SHP77 (cell line): ENCODE results near the gene NANOS2.
"Not testable (repeated sequence)": the region's sequence is repeated elsewhere in the genome, so short reads cannot be mapped to it uniquely, and the experiment has no call there.

Experiments used
- DNase-seq, 2 experiments: peaks; one replicate each; lab custom pipeline; 2025; lab: John Stamatoyannopoulos, UW

NANOS2 gene

DNA sequence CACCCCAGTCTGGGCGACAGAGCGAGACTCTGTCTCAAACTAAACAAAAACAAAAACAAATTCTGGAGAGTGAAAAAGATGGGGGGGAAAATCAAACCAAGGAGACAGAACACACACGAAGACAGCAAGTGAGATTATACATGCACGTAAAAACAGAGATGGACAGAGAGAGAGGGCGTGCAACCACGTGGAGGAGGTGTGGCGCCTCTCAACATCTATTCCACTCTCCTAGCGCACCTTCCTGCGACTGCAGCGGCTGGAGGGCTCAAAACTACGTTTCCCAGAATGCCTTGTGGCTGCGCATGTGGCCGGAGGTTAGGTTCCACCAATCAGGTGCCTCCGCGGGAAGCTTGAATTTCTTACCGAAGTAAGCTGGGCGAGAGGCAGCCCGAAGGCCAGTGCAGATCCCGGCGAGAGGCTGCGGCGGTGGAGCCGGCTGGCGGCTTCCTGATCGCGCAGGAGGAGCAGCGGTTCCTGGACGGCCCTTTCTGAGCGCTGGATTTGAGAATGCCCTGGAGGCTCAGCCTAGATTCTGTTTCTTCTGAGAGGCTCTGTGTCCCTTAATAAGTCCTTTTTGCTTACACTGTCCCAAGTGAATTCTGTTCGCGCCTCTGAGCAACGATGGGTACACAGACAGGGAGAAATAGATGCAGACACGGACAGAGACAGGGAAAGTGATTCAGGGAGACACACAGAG, 13.1 kb upstream of the NANOS2 start:
- DNase-seq: peak; percentile 95 to 97

DNA sequence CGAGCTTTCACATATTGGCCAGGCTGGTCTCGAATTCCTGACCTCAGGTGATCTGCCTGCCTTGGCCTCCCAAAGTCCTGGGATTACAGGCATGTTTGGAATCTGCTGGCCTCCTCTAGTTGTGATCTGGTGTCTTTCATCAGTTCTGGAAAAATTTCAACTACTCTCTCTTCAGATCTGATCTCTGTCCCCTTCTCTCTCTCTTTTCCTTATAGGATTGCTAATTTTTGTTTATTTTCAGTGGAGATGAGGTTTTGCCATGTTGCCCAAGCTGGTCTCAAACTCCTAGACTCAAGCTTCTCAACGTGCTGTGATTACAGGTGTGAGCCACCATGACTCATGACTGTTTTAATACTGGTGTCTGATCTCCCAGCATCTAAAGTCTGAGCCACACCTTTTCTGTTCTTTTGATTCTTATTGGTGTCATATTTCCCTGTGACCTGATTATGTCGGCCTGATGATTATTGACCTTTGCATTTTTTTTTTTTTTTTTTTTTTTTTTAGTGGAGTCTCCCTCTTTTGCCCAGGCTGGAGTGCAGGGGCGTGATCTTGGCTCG, 10.4 kb upstream of the NANOS2 start:
- no peak for DNase-seq

DNA sequence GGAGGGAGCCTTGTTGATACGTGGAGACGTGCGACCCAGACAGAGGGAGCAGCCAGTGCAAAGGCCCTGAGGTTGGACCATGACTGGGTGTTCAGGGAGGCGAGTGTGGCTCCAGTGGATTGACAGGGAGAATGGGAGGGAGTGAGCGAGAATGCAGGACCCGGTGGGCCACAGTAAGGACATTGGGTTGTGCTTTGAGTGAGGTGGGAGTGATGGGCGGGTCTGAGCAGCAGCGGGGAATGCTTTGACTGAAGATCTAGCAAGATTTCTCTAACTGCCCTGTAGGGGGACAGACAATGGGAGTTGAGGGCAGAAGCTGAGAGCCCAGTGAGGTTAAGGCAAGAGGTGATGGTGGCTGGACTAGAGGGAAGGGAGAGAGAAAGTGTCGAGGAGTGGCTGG, 7.7 kb upstream of the NANOS2 start:
- DNase-seq: peak in 1 of 2 experiments; percentile 10

DNA sequence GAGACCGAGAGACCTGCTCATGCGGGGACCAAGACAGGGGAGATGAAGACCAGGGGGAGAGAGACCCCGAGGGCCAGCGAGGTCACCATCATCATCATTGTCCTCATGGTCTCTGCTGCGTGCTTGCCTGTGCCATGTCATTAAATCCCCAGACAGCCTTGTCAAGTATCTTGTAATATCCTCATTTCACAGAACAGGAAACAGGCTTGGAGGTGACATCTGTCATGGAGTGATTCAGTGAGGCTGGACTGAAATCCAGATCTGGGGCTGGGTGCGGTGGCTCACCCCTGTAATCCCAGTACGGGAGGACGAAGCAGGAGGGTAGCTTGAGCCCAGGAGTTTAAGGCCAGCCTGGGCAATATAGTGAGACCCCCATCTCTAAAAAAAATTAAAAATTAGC, 5.9 kb upstream of the NANOS2 start:
- no peak for DNase-seq

DNA sequence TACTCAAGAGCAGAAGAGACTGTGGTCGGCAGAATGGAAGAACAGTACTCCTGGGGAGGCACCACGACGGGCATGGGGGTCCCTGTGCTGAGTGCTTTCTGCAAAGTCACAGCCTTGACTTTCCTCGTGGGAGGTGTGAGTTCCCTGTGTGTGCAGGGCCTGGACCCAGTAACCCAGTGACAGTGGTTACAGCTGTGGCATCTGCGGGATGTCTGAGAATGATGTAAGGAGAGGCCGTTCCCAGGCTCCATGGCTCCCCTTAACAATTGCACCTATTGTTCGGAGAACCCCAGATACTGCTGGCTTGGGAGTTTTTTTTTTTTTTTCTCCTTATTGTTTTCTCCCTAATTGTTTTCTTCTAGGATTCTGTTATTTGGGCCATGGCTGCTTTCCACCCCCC, 5.1 kb upstream of the NANOS2 start:
- no peak for DNase-seq

DNA sequence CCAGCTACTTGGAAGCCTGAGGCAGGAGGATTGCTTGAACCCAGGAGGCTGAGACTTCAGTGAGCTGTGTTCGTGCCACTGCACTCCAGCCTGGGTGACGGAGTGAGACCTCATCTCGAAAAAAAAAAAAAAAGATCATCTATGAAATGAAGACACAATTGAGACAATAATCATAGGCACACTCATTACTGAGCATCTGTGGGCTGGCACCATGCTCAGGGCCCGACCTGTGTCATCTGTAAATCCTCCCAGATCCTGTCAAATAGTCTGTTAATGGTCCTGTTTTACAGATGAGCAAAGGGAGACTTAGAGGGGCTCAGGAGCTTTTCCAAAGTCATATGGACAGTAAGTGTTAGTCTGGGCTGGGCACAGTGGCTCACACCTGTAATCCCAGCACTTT, 4.1 kb upstream of the NANOS2 start:
- DNase-seq: no peak

DNA sequence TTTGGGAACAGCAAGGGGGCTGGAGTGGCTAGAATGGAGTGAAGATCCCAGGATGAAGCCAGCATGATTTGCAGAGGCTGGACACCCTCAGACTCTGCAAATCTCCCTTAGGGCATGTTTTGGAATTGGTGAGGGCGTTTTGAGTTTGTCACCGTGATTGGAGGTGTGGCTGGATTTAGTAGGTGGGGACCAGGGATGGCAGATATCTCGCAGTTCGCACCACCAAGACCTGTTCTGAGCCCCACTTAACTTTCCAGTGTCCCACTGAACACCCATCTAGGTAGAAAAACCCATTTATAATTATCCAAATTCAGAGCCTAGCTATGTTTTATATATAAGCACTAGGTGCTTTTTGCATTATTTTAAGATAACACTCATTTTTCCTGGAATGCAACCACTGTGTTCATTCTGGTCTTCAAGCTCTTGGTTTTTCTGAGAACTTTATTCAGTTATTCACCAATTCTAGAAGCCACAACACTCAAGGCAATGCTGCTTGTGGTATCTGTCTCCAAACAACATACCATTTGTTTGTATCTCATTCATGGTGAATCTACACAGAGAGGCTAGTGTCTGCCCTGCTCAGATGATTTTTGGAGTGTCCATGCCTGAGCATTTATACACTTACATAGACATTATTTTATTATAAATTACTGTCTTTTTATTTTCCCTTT, 3.0 kb upstream of the NANOS2 start:
- no peak for DNase-seq

DNA sequence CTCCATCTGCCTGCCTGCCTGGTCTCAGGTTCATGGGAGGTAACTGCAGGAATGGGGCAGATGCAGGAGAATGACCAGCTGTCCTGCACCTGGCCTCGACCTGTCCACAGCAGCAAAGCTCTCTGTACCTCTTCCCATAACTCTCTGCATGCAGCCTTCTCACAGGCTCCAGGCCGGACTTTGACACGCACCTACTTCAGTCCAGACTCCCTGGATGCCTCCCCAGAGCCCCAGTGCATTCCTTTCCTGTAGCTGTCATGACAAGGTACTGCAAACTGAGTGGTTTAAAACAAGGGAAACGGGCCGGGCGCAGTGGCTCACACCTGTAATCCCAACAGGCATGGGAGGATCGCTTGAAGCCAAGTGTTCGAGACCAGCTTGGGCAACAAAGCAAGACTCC, 3.3 kb downstream of the NANOS2 start:
- no peak for DNase-seq

DNA sequence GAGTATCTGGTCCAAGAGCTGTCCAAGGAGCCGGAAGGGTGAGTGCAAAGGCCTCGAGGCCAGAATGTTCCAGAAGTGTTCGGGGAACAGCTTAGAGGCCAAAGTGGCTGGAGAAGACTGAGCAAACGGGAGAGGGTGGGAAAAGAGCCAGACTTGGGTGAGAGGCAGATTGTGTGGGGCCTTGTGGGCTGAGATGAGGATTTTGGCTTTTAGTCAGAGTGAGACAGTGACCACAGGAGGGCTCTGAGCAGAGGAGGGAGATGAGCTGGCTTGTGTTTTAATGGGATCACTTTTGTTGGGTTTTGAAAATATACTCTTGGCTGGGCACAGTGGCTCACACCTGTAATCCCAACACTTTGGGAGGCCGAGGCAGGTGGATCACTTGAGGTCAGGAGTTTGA, 5.6 kb downstream of the NANOS2 start:
- DNase-seq: no peak

DNA sequence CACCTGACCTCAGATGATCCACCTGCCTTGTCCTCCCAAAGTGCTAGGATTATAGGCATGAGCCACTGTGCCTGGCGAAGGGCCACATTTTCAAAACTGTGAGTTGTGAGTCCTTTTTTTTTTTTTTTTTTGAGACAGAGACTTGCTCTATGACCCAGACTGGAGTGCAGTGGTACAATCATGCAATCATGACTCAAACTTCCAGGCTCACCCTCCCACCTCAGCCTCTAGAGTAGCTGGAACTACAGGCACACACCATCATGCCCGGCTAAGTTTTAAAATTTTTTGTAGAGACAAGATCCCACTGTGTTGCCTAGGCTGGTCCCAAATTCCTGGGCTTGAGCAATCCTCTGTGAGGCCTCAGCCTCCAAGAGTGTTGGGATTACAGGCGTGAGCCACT, 8.4 kb downstream of the NANOS2 start:
- DNase-seq: no peak

DNA sequence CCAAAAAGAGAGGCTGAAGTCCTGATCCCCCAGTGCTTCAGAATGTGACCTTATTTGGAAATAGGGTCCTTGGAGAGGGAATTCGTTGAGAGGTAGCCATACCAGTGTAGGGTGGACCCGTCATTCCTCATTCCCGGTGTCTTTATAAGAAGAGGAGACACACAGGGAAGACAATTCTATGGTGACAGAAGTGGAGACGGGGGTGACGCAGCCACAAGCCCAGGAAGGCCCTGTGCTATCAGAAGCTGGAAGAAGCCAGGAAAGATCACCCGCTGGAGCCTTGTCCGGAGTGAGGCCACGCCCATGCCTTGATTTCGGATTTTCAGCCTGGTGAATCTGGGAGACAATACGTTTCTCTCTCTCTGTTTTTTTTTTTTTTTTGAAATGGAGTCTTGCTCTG, 9.6 kb downstream of the NANOS2 start:
- no peak for DNase-seq

DNA sequence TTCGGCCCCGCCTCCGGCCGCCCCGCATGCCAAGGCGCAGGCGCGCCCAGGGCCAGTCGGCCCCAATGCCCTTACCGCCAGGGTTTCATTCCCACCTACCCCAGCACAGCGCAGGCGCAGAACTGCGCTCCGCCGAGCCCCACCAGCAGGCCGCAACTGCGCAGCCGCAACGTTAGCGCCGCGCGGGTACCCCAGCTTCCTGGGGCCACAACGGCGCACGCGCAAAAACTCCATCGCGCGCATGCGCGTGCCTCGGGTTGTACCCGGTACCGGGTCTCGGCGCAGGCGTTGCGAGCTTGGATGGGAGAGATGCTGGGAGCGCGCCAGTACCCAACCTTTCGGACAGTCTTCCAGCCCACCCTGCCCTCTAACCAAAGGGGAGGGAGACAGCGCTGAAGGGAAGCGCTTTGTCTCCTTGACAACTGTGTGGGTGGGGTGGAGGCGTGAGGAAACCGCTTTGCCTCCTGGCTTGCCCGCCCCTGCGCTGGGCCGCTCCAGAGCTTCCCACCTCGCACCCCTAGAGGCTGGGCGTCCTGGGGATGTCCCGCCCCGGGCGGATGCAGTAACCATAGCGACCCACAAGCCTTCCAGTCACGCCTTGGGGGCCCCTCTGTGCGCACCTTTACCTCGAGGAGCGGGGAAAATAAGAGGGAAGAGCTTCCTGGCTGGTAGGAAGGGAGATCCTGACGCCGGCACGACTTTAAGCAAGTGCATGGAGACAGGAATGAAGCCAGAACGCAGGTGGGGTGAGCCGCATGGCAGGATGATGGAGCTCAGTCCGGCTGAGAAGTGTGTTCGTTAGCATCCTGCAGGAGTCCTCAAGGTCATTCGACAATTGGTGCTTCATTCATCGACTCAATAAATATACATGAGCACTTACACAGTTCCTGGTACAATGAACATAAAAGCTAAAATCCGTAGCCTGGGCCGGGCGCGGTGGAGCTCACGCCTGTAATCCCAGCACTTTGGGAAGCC, 11.6 kb downstream of the NANOS2 start:
- peak; percentile 93 to 94 for DNase-seq

DNA sequence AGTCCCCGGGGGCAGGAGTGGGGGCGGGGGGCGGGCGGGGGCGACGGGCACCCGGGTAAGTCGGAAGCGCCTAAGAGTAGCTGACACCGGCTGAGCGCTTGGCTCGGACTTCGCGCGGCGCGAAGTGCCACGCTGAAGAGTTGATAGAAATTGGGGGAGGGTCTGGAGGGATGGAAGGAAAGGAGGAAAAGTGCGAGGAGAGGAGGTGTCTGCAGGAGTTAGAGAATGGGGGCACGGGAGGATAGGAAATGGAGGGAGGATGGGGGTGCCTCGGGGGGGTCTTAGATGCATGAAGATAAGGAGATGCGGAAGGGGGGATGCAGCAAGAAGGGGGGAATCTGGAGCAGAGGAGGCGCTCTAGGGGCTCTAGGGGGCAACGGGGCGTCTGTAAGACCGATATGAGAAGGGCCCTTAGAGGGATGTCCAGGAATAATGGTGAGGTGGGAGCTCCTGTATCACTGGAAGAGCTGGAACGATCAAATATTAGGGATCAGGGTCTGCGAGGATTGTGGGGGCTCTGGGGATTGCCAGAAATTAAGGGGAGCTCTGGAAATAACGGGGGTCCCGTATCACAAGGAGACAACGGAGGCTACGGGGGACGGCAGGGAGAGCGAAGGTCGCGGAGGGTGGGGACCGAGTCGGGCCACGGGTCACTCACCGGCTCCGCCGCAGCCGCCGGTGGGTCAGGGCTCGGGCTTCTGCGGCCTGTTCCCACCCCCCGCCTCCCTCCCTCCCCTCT, 12.5 kb downstream of the NANOS2 start, which contains the start of gene MYPOP:
Gene MYPOP, minus strand, starts transcription at position 702 of the 739 bp plus-strand sequence. CDS start 840 bp downstream, outside the sequence.
- DNase-seq: no peak

DNA sequence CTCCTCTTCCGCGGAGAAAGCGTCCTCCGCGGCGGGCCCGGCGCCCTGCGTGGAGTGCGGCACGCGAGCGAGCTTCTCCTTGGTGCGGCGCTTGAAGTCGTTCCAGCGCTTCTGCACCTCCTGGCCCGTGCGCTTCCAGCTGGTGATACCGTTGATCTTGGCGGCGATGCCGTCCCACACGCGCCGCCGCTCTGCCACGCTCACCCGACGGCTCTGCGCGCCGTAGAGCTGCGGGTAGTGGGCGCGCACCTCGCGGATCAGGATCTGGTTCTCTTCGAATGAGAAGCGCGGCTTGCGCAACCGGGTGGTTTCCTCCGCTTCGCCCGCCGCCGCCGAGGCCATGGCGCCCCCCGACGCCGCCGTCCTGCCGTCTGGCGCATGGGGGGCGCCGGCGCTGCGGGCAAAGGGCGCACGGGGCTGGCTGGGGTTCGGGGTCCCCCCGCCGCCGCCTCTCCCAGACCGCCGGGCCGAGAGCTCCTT, 13.1 kb downstream of the NANOS2 start:
- DNase-seq: peak in 1 of 2 experiments; percentile 26

DNA sequence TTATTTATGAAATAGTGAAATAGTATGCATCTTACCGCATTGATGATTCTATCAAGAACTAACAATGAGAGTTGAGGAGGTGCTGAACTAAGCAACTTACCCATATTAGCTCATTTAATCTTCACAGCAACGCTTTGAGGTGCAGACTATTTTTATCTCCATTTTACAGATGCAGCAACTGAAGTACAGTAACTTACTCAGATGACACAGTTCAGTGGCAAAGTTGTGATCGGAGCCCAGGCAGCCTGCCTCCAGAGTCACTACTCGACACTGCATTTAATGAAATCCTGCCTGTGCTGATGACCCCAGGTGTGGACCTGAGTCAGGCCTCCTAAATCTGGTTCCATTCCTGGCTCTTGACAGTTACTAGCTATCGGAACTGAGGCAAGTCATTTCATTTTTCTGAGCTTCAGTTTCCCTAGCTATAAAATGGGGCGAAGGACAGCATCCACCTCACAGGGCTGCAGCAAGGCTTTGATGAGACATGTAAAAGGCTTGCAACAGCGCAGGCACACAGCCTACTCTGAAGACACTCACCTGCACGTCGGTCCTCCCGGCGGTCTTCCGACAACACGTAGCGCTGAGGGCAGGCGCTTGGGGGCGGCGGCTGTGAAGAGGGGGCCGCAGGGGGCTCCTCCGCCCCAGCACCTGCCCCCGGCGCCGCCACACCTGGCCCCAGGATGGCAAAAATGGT, 13.7 kb downstream of the NANOS2 start:
- no peak for DNase-seq

DNA sequence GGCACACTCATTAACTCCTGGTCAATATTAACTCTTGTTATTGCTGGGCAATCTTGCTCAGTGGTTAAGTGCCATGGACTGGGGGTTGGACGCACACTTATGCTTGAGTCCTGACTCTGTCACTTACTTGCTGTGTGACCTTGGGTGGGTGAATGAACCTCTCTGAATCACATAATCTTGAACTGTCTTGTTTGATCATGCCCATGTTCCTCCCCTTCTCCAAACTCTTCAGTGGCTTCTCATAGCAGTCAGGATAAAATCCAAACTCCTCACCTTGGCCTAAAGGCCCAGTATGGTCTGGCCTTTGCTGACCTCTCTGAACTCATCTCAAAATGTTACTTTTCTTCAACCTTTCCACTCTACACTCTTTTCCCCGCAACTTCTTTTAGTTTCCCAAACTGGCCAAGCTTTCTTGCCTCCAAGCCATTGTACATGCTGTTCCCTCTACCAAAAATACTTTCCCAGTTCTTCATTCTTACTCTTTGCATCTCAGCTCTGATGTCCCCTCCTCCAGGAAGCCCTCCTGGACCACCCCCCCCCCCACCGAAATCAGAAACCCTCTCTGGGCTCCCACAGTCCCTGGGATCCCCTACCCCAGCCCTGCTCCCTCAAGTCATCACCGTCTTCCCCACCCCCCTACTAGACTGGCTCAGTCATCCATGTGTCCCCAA, 14.5 kb downstream of the NANOS2 start:
- no peak for DNase-seq

DNA sequence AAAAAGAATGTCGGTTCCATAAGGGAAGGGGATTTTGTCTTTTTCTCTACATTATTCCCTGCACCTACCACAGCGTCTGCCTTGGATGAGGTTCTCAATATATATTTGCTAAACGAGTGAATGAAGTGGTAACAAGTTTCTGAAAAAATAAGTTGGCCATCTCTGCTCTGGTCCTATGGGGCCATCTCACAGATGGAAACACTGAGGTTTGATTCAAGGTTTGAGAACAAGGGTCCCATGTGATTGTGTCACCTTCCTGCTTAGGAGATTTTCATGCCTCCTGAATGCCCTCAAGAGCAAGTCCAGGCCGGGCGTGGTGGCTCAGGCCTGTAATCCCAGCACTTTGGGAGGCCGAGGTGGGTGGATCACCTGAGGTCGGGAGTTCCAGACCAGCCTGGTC, 15.3 kb downstream of the NANOS2 start:
- DNase-seq: no peak

DNA sequence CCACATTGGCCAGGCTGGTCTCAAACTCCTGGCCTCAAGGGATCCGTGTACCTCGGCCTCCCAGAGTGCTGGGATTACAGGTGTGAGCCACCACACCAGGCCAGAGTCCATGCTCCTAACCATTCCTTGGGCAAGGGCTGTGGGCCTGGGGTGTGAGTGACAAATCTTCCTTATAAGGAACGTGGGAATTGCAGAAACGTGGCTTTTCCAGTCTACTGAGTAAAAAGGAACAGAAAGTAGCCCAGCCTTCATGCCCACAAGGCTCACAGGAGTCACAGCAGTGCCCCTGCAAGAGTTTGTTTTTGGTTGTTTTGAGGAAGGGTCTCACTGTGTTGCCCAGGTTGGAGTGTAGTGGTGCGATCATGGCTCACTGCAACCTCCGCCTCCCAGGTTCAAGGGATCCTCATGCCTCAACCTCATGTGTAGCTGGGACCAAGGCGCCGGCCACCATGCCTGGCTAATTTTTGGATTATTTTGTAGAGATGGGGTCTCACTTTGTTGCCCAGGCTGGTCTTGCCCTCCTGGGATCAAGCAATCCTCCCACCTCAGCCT, 17.2 kb downstream of the NANOS2 start:
- DNase-seq: no peak

DNA sequence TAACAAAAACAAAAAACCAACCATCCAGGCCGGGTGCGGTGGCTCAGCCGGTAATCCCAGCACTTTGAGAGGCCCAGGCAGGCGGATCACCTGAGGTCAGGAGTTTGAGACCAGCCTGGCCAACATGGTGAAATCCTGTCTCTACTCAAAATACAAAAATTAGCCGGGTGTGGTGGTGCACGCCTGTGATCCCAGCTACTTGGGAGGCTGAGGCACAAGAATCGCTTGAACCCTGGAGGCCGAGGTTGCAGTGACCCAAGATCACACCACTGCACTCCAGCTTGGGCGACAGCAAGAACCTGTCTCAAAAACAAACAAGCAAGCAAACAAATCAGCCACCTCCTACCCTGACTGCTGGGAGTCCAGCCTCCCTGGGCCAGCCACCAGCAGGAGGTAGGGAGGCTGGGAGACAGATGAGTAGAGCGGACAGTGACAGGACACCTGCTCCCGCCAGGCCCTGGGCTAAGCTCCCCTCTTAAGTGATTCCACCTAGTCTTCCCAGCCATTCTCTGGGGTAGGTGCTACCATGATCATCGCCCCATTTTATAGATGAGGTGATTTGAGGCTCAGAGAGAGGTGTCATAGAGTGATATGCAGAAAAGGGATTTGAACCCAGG, 18.5 kb downstream of the NANOS2 start:
- DNase-seq: not testable (repeated sequence)
